Astrocyte (in vitro differentiated cells and primary cell): ENCODE measurements around the gene PAGR1. TPM values are rescaled to one million over a fixed set of nuclear protein-coding genes. Genes with fewer than 3 reads are reported as not detected.

ENCODE experiments used
- DNase-seq: peaks from one replicate; pipeline ENCODE4 v3.0.0-alpha.2; 2010; ENCODE audit warnings: low read depth
- FAIRE-seq: peaks from 2 replicates; lab custom pipeline; 2011; peaks lifted over from hg19 to GRCh38; lab: Jason Lieb, UNC
- H2AFZ ChIP-seq: 2 replicates; pipeline ENCODE4 v1.6.0; 2012; ENCODE audit warnings: low read depth, low read length, inconsistent platforms
- H3K27ac ChIP-seq: 2 replicates; pipeline ENCODE4 v1.5.1; 2011; ENCODE audit warnings: low read depth, low read length, inconsistent platforms
- H3K27me3 ChIP-seq: 2 replicates; pipeline ENCODE4 v1.6.0; 2011; ENCODE audit warnings: low read length, inconsistent platforms; ENCODE audit not compliant: insufficient read depth
- H3K36me3 ChIP-seq: 2 replicates; pipeline ENCODE4 v1.5.1; 2011; ENCODE audit warnings: low read length, inconsistent platforms; ENCODE audit not compliant: insufficient read depth
- H3K4me1 ChIP-seq: 2 replicates; pipeline ENCODE4 v1.5.1; 2011; ENCODE audit warnings: low read length, inconsistent platforms; ENCODE audit not compliant: insufficient read depth
- H3K4me2 ChIP-seq: 2 replicates; pipeline ENCODE4 v1.6.0; 2012; ENCODE audit warnings: low read length, inconsistent platforms
- H3K4me3 ChIP-seq: 2 replicates; pipeline ENCODE4 v1.5.1; 2011; ENCODE audit warnings: low read depth, mild to moderate bottlenecking, low read length, inconsistent platforms; ENCODE audit not compliant: insufficient read depth
- H3K79me2 ChIP-seq: 2 replicates; pipeline ENCODE4 v1.6.0; 2012; ENCODE audit warnings: mild to moderate bottlenecking, low read length, inconsistent platforms; ENCODE audit not compliant: insufficient read depth
- H3K9ac ChIP-seq: 2 replicates; pipeline ENCODE4 v1.6.0; 2012; ENCODE audit warnings: mild to moderate bottlenecking, low read length, inconsistent platforms
- H3K9me3 ChIP-seq: 2 replicates; pipeline ENCODE4 v1.5.1; 2012; ENCODE audit warnings: low read depth, mild to moderate bottlenecking, low read length, inconsistent platforms; ENCODE audit not compliant: insufficient read depth
- H4K20me1 ChIP-seq: 2 replicates; pipeline ENCODE4 v1.6.0; 2012; ENCODE audit warnings: low read length, inconsistent platforms; ENCODE audit not compliant: insufficient read depth
- H3K27ac Mint-ChIP-seq: one replicate; pipeline ENCODE4 v1.8.0; 2021; ENCODE audit warnings: mild to moderate bottlenecking, mixed read lengths; ENCODE audit not compliant: unreplicated experiment
- H3K27me3 Mint-ChIP-seq: one replicate; pipeline ENCODE4 v1.8.0; 2021; ENCODE audit warnings: low read depth, mixed read lengths; ENCODE audit not compliant: unreplicated experiment
- H3K36me3 Mint-ChIP-seq: one replicate; pipeline ENCODE4 v1.8.0; 2021; ENCODE audit warnings: low read depth, mixed read lengths; ENCODE audit not compliant: unreplicated experiment
- H3K4me1 Mint-ChIP-seq: one replicate; pipeline ENCODE4 v1.8.0; 2021; ENCODE audit warnings: low read depth, mixed read lengths; ENCODE audit not compliant: unreplicated experiment
- H3K4me3 Mint-ChIP-seq: one replicate; pipeline ENCODE4 v1.8.0; 2021; ENCODE audit warnings: mild to moderate bottlenecking, moderate library complexity, mixed read lengths; ENCODE audit not compliant: unreplicated experiment
- H3K9me3 Mint-ChIP-seq: one replicate; pipeline ENCODE4 v1.8.0; 2021; ENCODE audit warnings: mild to moderate bottlenecking, mixed read lengths; ENCODE audit not compliant: unreplicated experiment
- CTCF ChIP-seq: IDR thresholded peaks from 2 replicates; pipeline ENCODE4 v1.5.1; 2011; ENCODE audit warnings: low read depth, mild to moderate bottlenecking, inconsistent platforms, low read length, moderate library complexity; ENCODE audit not compliant: insufficient read depth
- EZH2 ChIP-seq: IDR thresholded peaks from 2 replicates; pipeline ENCODE4 v1.6.1; 2012; ENCODE audit warnings: mild to moderate bottlenecking, low read length, inconsistent platforms; ENCODE audit not compliant: insufficient read depth
- total RNA-seq: library from RNA; stranded (reverse); gene quantifications from 2 replicates; pipeline ENCODE4 v1.2.1, GENCODE V29; 2021

Gene PAGR1
- total RNA-seq, 1 donor from 2014 or later, result 20.8 TPM

GRCh38 chr16:29834079-29834478 lies 18.1 kb downstream of the PAGR1 start:
- no peaks in the 10 kb centered on the region for H3K27me3 ChIP-seq
- no peaks in the 10 kb centered on the region for H3K4me1 ChIP-seq
- no peak for DNase-seq
- peaks cover 33% of the 10 kb centered on the region for H4K20me1 ChIP-seq
- FAIRE-seq, result no peak
- H3K9ac ChIP-seq, result no peak overlapping the region
- H3K9me3 Mint-ChIP-seq, result peaks cover 2% of the 10 kb centered on the region
- H3K4me3 ChIP-seq, result no peak overlapping the region
- no peak overlapping the region for H3K4me2 ChIP-seq
- H3K27ac Mint-ChIP-seq, result no peak overlapping the region
- H3K36me3 ChIP-seq, result peaks cover 23% of the 10 kb centered on the region
- H3K27ac ChIP-seq, result no peak overlapping the region
- peaks cover 4% of the 10 kb centered on the region for H3K4me1 Mint-ChIP-seq
- H3K9me3 ChIP-seq, result no peaks in the 10 kb centered on the region
- no peak overlapping the region for H2AFZ ChIP-seq
- H3K79me2 ChIP-seq, result peaks cover 19% of the 10 kb centered on the region
- H3K27me3 Mint-ChIP-seq, result peaks cover 2% of the 10 kb centered on the region
- TF ChIP-seq CTCF, result no peak
- TF ChIP-seq EZH2, result no peak
- peaks cover 23% of the 10 kb centered on the region for H3K36me3 Mint-ChIP-seq
- no peak overlapping the region for H3K4me3 Mint-ChIP-seq

GRCh38 chr16:29835926-29836325 lies 20.0 kb downstream of the PAGR1 start:
- Histone ChIP-seq H3K9ac (no peak overlapping the region), H3K79me2 (peaks cover 5% of the 10 kb centered on the region), H3K9me3 (no peaks in the 10 kb centered on the region), H2AFZ (no peak overlapping the region), H3K4me3 (no peak overlapping the region), H3K4me1 (no peaks in the 10 kb centered on the region), H4K20me1 (peaks cover 19% of the 10 kb centered on the region), H3K36me3 (peaks cover 29% of the 10 kb centered on the region), H3K27ac (no peak overlapping the region), H3K4me2 (no peak overlapping the region), H3K27me3 (no peaks in the 10 kb centered on the region)
- DNase-seq (no peak), FAIRE-seq (no peak)
- Mint-ChIP-seq H3K27ac (no peak overlapping the region), H3K9me3 (peaks cover 2% of the 10 kb centered on the region), H3K4me1 (peaks cover 4% of the 10 kb centered on the region), H3K27me3 (no peaks in the 10 kb centered on the region), H3K4me3 (no peak overlapping the region), H3K36me3 (peaks cover 22% of the 10 kb centered on the region)
- TF ChIP-seq EZH2, result no peak

GRCh38 chr16:29836623-29837022 lies 20.7 kb downstream of the PAGR1 start:
- Mint-ChIP-seq H3K4me1 (peaks cover 4% of the 10 kb centered on the region), H3K27me3 (no peaks in the 10 kb centered on the region), H3K4me3 (no peak overlapping the region), H3K9me3 (peaks cover 2% of the 10 kb centered on the region), H3K27ac (no peak overlapping the region), H3K36me3 (peaks cover 21% of the 10 kb centered on the region)
- TF ChIP-seq CTCF (no peak), EZH2 (no peak)
- no peak overlapping the region for H3K4me2 ChIP-seq
- no peak overlapping the region for H3K4me3 ChIP-seq
- H2AFZ ChIP-seq, result no peak overlapping the region
- H3K79me2 ChIP-seq, result peaks cover 1% of the 10 kb centered on the region
- peaks cover 18% of the 10 kb centered on the region for H4K20me1 ChIP-seq
- H3K36me3 ChIP-seq, result peaks cover 29% of the 10 kb centered on the region
- H3K9ac ChIP-seq, result no peak overlapping the region
- no peak overlapping the region for H3K27ac ChIP-seq
- DNase-seq (no peak), FAIRE-seq (no peak)
- no peaks in the 10 kb centered on the region for H3K27me3 ChIP-seq
- H3K9me3 ChIP-seq, result no peaks in the 10 kb centered on the region
- no peaks in the 10 kb centered on the region for H3K4me1 ChIP-seq
